Chondrocyte (in vitro differentiated cells): ENCODE data around the gene DDAH1. TPM values are rescaled to one million over a fixed set of nuclear protein-coding genes. Genes with fewer than 3 reads are reported as not detected.

Experiments used
- DNase-seq: peaks from one replicate; pipeline ENCODE4 v3.0.0; 2021; ENCODE audit warnings: mixed read lengths, low spot score
- H3K27ac Mint-ChIP-seq: one replicate; pipeline ENCODE4 v1.8.0; 2021; ENCODE audit warnings: mild to moderate bottlenecking, moderate library complexity, mixed read lengths; ENCODE audit not compliant: unreplicated experiment
- H3K27me3 Mint-ChIP-seq: 2 replicates; pipeline ENCODE4 v1.8.0; 2021; ENCODE audit warnings: low read depth, mixed read lengths
- H3K36me3 Mint-ChIP-seq: 2 replicates; pipeline ENCODE4 v1.8.0; 2021; ENCODE audit warnings: low read depth, mixed read lengths
- H3K4me1 Mint-ChIP-seq: 2 replicates; pipeline ENCODE4 v1.8.0; 2021; ENCODE audit warnings: low read depth, mild to moderate bottlenecking, mixed read lengths
- H3K4me3 Mint-ChIP-seq: one replicate; pipeline ENCODE4 v1.8.0; 2021; ENCODE audit warnings: mild to moderate bottlenecking, moderate library complexity, mixed read lengths; ENCODE audit not compliant: unreplicated experiment
- H3K9me3 Mint-ChIP-seq: 2 replicates; pipeline ENCODE4 v1.8.0; 2021; ENCODE audit warnings: low read depth, mixed read lengths
- total RNA-seq: library from RNA; stranded (reverse); gene quantifications from 3 replicates; pipeline ENCODE4 v1.2.1, GENCODE V29; 2021
- TF ChIP-seq, protein P1 (sequence below): fragments of 200-600 bp; sonication (generic); IDR thresholded peaks from 2 replicates; pipeline ENCODE4 v1.5.0; 2021; ENCODE audit warnings: antibody characterized with exemption, mild to moderate bottlenecking, moderate library complexity

DDAH1 gene
- total RNA-seq, 1 donor from 2014 or later = 91.8 TPM

GRCh38 chr1:85363521-85363920 is 101.4 kb downstream of the DDAH1 start:
- Mint-ChIP-seq H3K4me3 (no peak overlapping the region), H3K4me1 (peaks cover 96% of the 10 kb centered on the region), H3K36me3 (peaks cover 2% of the 10 kb centered on the region), H3K27ac (peak overlapping the region; percentile 38), H3K9me3 (no peaks in the 10 kb centered on the region), H3K27me3 (no peaks in the 10 kb centered on the region)
- DNase-seq = no peak
- TF ChIP-seq, protein P1, sequence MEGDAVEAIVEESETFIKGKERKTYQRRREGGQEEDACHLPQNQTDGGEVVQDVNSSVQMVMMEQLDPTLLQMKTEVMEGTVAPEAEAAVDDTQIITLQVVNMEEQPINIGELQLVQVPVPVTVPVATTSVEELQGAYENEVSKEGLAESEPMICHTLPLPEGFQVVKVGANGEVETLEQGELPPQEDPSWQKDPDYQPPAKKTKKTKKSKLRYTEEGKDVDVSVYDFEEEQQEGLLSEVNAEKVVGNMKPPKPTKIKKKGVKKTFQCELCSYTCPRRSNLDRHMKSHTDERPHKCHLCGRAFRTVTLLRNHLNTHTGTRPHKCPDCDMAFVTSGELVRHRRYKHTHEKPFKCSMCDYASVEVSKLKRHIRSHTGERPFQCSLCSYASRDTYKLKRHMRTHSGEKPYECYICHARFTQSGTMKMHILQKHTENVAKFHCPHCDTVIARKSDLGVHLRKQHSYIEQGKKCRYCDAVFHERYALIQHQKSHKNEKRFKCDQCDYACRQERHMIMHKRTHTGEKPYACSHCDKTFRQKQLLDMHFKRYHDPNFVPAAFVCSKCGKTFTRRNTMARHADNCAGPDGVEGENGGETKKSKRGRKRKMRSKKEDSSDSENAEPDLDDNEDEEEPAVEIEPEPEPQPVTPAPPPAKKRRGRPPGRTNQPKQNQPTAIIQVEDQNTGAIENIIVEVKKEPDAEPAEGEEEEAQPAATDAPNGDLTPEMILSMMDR = no peak

GRCh38 chr1:85363092-85363491 is 101.9 kb downstream of the DDAH1 start:
- H3K4me3 Mint-ChIP-seq = no peak overlapping the region
- no peaks in the 10 kb centered on the region for H3K9me3 Mint-ChIP-seq
- no peaks in the 10 kb centered on the region for H3K27me3 Mint-ChIP-seq
- DNase-seq = no peak
- peak overlapping the region; percentile 28 for H3K27ac Mint-ChIP-seq
- TF ChIP-seq, protein P1 = no peak
- peaks cover 92% of the 10 kb centered on the region for H3K4me1 Mint-ChIP-seq
- H3K36me3 Mint-ChIP-seq = peaks cover 2% of the 10 kb centered on the region

DNA sequence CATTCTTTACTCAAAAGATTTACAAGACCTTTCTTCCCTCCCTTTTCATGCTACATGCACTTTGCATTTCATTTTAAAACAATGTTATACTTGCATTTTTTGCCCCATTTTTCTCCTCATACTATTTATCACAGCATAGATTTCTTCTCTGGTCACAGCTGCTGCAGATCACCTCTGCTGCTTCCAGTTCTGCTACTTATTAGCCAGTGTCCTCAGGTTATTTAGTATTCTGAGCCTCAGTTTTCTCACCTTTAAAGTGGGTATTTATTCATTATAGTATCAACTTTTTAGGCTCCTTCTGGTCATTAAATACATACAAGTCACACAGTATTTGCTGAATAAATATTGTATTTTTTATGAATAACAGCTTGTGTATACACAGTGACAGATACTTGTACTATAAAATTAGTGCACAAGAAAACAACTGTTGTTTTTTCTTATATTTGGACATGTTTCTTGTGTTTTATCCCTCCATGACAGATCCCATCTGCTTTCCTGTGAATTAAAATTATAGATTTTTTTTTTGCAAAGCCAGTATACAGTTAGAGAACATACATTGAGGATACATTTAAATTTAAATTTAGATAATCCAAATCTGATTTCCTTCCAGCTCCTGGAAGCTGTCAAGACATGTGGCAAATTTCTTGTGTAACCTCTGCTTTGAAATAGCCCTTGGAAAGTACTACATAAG is 103.2 kb downstream of the DDAH1 start:
- Mint-ChIP-seq H3K4me3 (no peak overlapping the region), H3K9me3 (no peaks in the 10 kb centered on the region), H3K27me3 (no peaks in the 10 kb centered on the region), H3K4me1 (peaks cover 84% of the 10 kb centered on the region), H3K36me3 (peaks cover 3% of the 10 kb centered on the region), H3K27ac (peak overlapping the region; percentile 79)
- TF ChIP-seq, protein P1 = no peak
- no peak for DNase-seq

- TF ChIP-seq, protein P1 = no peak
- H3K36me3 Mint-ChIP-seq = peaks cover 3% of the 10 kb centered on the region
Measured at GRCh38 chr1:85360730-85361493, 104.0 kb downstream of the DDAH1 start.

DNA sequence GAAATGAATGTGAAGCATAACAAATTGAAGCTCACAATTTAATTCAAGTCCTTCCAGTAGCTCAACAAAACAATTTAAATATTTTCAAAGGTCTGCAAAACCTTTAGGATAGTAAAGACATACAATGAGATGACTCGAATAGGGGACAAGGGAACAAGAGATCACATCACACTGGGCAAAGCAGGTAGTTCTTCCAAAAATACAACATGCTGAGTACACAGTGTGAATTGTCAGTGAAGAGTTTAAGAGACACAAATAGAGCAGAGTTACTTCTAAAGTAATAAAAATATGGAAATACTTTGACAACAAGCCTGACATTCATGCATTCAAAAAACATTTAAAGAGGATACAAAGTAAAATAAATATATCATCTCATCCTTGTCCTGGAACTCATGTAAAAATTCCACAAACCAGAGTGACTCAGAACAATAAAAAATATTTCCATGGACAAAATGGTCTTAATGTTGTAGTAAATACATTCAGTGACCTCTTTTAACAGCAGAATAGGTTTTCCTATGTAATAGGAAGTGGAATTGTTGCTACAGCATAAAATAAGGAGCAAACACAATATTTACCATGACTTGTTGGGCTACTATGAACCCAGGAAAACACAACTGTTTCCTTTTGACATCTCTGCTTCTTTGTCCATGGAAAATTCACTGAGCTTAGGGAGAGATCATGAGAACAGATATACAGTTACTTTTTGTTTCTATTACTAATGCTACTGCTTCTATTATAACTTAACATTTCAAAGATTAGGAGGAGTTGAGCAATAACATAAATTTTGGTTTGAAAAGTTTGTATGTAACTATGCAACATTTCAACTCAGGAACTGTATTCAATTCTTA is 104.9 kb downstream of the DDAH1 start:
- H3K4me3 Mint-ChIP-seq = no peak overlapping the region
- peaks cover 84% of the 10 kb centered on the region for H3K4me1 Mint-ChIP-seq
- H3K27me3 Mint-ChIP-seq = no peaks in the 10 kb centered on the region
- peaks cover 3% of the 10 kb centered on the region for H3K36me3 Mint-ChIP-seq
- no peaks in the 10 kb centered on the region for H3K9me3 Mint-ChIP-seq
- H3K27ac Mint-ChIP-seq = peak overlapping the region; percentile 79
- TF ChIP-seq, protein P1 = no peak
- no peak for DNase-seq

More at GRCh38 chr1:85360730-85361493, 104.0 kb downstream of the DDAH1 start:
- Mint-ChIP-seq H3K4me1 (peaks cover 84% of the 10 kb centered on the region), H3K27me3 (no peaks in the 10 kb centered on the region), H3K27ac (peak overlapping the region; percentile 79), H3K4me3 (no peak overlapping the region), H3K9me3 (no peaks in the 10 kb centered on the region)
- DNase-seq = no peak
